ENCODE measurements around the gene UGCG.

DNA sequence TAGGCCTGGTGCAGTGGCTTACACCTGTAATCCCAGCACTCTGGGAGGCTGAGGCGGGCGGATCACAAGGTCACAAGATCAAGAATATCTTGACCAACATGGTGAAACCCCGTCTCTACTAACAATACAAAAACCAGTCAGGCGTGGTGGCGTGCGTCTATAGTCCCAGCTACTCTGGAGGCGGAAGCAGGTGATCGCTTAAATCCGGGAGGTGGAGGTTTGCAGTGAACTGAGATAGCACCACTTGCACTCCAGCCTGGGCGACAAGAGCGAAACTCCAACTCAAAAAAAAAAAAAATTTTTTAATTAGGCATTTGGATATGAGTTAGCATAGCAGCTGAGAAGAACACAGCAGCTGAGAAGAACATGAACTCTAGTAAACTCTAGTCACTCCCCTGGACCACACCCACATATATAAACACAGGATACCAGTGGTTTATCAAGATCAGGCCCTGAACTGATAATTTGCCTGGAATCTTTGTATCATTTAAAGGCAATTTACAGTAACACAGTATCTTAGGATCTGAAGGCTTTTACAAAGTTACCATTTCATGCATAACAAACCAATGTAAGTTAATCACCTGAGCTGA lies 4.6 kb upstream of the UGCG start:
- TF ChIP-seq, protein P1, sequence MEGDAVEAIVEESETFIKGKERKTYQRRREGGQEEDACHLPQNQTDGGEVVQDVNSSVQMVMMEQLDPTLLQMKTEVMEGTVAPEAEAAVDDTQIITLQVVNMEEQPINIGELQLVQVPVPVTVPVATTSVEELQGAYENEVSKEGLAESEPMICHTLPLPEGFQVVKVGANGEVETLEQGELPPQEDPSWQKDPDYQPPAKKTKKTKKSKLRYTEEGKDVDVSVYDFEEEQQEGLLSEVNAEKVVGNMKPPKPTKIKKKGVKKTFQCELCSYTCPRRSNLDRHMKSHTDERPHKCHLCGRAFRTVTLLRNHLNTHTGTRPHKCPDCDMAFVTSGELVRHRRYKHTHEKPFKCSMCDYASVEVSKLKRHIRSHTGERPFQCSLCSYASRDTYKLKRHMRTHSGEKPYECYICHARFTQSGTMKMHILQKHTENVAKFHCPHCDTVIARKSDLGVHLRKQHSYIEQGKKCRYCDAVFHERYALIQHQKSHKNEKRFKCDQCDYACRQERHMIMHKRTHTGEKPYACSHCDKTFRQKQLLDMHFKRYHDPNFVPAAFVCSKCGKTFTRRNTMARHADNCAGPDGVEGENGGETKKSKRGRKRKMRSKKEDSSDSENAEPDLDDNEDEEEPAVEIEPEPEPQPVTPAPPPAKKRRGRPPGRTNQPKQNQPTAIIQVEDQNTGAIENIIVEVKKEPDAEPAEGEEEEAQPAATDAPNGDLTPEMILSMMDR (IDR thresholded peaks at IDR 0.05) = no peak
- no peak for TF ChIP-seq POLR2A (IDR thresholded peaks at IDR 0.05)
